Vagina (tissue), 2 donors: ENCODE measurements around the gene PANK4. TPM values are rescaled to one million over a fixed set of nuclear protein-coding genes. Genes with fewer than 3 reads are reported as not detected.

Source experiments
- DNase-seq, 2 donors: peaks; one replicate each; pipeline ENCODE4 v3.0.0-alpha.2; 2017; ENCODE audit errors: extremely low spot score in 2 of 2
- H3K27ac ChIP-seq: fragments of 200-600 bp; sonication (generic); one replicate; pipeline ENCODE4 v1.5.1; 2019
- H3K27me3 ChIP-seq: fragments of 200-600 bp; sonication (generic); one replicate; pipeline ENCODE4 v1.5.1; 2019
- H3K36me3 ChIP-seq, 2 donors: fragments of 200-600 bp; sonication (generic); one replicate each; pipeline ENCODE4 v1.5.1; 2017 to 2019
- H3K4me1 ChIP-seq: fragments of 200-600 bp; sonication (generic); one replicate; pipeline ENCODE4 v1.5.1; 2019
- H3K4me3 ChIP-seq, 2 donors: fragments of 200-600 bp; sonication (generic); 1 replicate in 1 of 2; 2 replicates in 1 of 2; pipeline ENCODE4 v1.5.1; 2016 to 2019
- H3K9me3 ChIP-seq: fragments of 200-600 bp; sonication (generic); one replicate; pipeline ENCODE4 v1.5.1; 2019
- POLR2A ChIP-seq, 2 donors: fragments of 450-650 bp; IDR thresholded peaks; one replicate each; pipeline ENCODE4 v1.6.1; 2017; ENCODE audit warnings: antibody characterized with exemption in 2 of 2, mild to moderate bottlenecking in 2 of 2, moderate library complexity in 2 of 2
- POLR2AphosphoS5 ChIP-seq, 2 donors: sonication (generic); formaldehyde crosslinking; IDR thresholded peaks; one replicate each; pipeline ENCODE4 v1.9.0; 2017; ENCODE audit warnings: antibody characterized with exemption in 2 of 2, mild to moderate bottlenecking in 2 of 2, low read depth in 1 of 2; ENCODE audit not compliant: insufficient read depth in 1 of 2
- intact Hi-C: fragments of 100-400 bp; cut with DNase I; formaldehyde crosslinking; loops from one replicate; pipeline ENCODE4 v1.15.1; 2023
- total RNA-seq: library from RNA; depleted of rRNA; stranded (reverse); fragments of >200 nt; gene quantifications from one replicate; pipeline ENCODE4 v1.2.3, GENCODE V29; 2016
- TF ChIP-seq, protein P1 (sequence below), 3 experiments: fragments of 450-650 bp in 2 of 3; fragments of 200-600 bp in 1 of 3; sonication (generic) in 1 of 3; IDR thresholded peaks; one replicate each; pipeline ENCODE4 v1.5.1; 2017 to 2019; ENCODE audit warnings: antibody characterized with exemption in 3 of 3, mild to moderate bottlenecking in 2 of 3, moderate library complexity in 2 of 3

PANK4 gene
- total RNA-seq, 1 donor from 2014 or later: 39.5 TPM

DNA sequence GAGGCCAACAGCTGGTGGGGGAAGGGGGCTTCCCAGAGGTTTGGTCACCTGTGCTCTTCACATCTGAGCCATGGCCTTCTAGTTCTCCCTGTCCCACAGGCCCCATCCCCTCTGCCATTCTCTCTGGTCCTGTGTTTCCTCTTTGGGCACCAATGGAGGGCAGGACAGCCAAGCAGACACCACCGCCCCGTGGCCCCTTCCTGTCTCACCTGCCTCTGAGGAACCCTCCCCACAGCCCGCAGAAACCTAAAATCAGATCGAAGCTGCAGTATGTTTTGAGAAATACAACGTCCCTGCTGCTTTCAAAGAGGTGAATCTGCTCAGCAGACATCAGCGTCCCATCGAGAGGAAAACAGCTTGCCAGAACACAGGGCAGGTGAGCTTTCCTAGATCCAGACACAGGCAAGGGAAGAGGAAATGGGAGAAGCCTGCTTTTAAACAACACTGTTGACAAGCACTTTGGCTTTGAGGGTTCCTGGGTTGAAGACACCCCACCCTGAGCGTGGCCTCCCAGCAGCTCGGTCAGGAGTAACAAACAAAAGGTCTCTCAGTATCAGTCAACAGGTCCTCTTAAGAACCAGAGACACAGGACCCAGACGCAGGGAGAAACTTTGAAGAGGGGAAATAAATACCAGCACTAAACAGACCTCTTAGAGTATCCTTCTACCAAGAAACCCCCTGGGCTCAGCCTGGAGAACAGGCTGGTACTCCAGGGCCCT is 2.3 kb downstream of the PANK4 start:
- DNase-seq: no peak
- TF ChIP-seq, protein P1, sequence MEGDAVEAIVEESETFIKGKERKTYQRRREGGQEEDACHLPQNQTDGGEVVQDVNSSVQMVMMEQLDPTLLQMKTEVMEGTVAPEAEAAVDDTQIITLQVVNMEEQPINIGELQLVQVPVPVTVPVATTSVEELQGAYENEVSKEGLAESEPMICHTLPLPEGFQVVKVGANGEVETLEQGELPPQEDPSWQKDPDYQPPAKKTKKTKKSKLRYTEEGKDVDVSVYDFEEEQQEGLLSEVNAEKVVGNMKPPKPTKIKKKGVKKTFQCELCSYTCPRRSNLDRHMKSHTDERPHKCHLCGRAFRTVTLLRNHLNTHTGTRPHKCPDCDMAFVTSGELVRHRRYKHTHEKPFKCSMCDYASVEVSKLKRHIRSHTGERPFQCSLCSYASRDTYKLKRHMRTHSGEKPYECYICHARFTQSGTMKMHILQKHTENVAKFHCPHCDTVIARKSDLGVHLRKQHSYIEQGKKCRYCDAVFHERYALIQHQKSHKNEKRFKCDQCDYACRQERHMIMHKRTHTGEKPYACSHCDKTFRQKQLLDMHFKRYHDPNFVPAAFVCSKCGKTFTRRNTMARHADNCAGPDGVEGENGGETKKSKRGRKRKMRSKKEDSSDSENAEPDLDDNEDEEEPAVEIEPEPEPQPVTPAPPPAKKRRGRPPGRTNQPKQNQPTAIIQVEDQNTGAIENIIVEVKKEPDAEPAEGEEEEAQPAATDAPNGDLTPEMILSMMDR (IDR thresholded peaks at IDR 0.05): no peak
- TF ChIP-seq POLR2AphosphoS5 (IDR thresholded peaks at IDR 0.05; ENCODE audit: insufficient read depth in 1 of 2, low read depth in 1 of 2) (no peak), POLR2A (IDR thresholded peaks at IDR 0.05) (no peak)
- Histone ChIP-seq H3K36me3 (peaks cover 0 to 28% of the 10 kb centered on the region in 2 donors), H3K4me1 (peaks cover 54% of the 10 kb centered on the region), H3K9me3 (no peaks in the 10 kb centered on the region), H3K27me3 (no peaks in the 10 kb centered on the region), H3K27ac (no peak overlapping the region), H3K4me3 (no peak overlapping the region)
- intact Hi-C loops: no loop called here

DNA sequence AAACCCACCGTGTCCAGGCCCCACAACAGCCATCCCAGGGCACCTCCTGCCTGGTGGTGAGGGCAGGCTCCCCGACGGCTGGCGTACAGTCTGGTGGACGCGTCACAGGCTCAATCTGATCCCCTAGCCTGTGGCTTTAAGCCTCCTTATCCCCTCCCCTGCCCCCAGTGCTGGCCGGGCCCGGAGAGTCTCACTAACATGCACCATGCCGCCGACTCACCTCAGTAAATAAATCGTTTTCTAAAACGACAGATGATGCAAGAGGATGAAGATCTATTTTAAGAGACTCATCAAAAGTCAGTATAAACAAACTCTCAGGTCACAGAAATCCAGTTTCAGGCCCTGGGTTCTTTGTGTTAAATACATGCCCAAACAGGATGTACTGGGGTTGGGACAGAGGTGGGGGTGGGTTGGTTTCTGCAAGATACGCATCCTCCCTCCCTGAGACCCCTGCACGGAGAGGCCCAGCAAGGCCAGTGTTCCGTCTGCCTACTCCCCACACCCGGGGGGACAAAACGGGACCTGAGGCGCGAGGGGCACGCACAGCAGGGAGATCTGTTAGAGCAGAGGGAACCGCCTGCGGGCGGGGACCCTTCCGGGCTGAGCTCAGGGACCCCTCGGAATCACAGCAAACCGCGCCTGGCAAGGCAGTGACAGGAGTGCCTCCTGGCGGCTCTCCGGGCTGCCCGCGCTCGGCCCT is 3.1 kb downstream of the PANK4 start:
- Histone ChIP-seq H3K4me1 (peaks cover 47% of the 10 kb centered on the region), H3K9me3 (no peaks in the 10 kb centered on the region), H3K27ac (no peak overlapping the region), H3K4me3 (no peak overlapping the region), H3K27me3 (no peaks in the 10 kb centered on the region), H3K36me3 (peaks cover 0 to 35% of the 10 kb centered on the region in 2 donors)
- intact Hi-C loops: no loop called here
- TF ChIP-seq POLR2A (IDR thresholded peaks at IDR 0.05): no peak
- TF ChIP-seq, protein P1 (IDR thresholded peaks at IDR 0.05): no peak
- no peak for TF ChIP-seq POLR2AphosphoS5 (IDR thresholded peaks at IDR 0.05; ENCODE audit: insufficient read depth in 1 of 2, low read depth in 1 of 2)
- no peak for DNase-seq

DNA sequence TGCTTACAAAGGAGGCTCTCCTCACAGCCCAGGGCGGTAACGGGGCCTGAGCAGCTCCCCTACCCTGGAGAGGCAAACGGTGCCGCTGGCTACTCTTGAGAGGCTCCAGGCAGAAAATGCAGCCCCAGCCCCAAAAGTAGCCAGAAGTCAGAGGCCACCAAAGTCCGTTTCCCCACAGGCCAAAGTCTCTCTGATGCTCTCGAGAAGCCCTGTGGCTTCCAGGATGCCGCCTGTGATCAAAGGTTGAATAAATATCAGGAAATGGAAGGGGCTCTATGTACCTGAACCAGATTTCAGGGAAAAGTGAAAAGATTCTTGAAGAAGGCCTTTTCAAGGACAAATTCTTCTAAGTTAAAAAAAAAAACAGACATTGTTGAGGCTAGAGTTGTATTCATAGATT is 4.2 kb downstream of the PANK4 start:
- TF ChIP-seq POLR2A (IDR thresholded peaks at IDR 0.05): no peak
- no peak for TF ChIP-seq POLR2AphosphoS5 (IDR thresholded peaks at IDR 0.05; ENCODE audit: insufficient read depth in 1 of 2, low read depth in 1 of 2)
- TF ChIP-seq, protein P1 (IDR thresholded peaks at IDR 0.05): no peak
- Histone ChIP-seq H3K4me1 (peaks cover 36% of the 10 kb centered on the region), H3K36me3 (peaks cover 0 to 46% of the 10 kb centered on the region in 2 donors), H3K9me3 (no peaks in the 10 kb centered on the region), H3K27me3 (no peaks in the 10 kb centered on the region), H3K4me3 (no peak overlapping the region), H3K27ac (no peak overlapping the region)
- intact Hi-C loops: no loop called here
- no peak for DNase-seq

DNA sequence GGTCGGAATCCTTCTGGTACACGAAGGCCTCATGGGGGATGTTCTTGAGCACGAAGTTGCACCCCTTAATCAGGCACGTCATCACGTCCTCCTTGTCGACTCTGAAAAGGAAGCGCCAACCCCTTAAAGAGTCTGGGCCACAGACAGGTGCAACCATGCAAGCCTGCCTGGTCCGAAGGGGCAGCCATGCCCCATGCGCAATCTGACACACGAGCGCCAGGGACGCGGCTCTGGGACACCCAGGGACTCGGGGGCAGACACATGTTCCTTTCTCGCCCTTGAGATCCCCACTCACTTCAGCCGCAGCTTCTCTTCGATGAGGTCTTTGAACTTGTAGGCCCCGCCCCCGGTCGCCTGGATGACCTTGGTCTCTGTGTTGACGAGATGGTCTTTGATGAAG is 5.6 kb downstream of the PANK4 start:
- Histone ChIP-seq H3K27ac (no peak overlapping the region), H3K4me3 (no peak overlapping the region), H3K9me3 (no peaks in the 10 kb centered on the region), H3K36me3 (peaks cover 0 to 61% of the 10 kb centered on the region in 2 donors), H3K4me1 (peaks cover 28% of the 10 kb centered on the region), H3K27me3 (no peaks in the 10 kb centered on the region)
- no peak for TF ChIP-seq POLR2AphosphoS5 (IDR thresholded peaks at IDR 0.05; ENCODE audit: insufficient read depth in 1 of 2, low read depth in 1 of 2)
- DNase-seq: no peak
- intact Hi-C loops: no loop called here

DNA sequence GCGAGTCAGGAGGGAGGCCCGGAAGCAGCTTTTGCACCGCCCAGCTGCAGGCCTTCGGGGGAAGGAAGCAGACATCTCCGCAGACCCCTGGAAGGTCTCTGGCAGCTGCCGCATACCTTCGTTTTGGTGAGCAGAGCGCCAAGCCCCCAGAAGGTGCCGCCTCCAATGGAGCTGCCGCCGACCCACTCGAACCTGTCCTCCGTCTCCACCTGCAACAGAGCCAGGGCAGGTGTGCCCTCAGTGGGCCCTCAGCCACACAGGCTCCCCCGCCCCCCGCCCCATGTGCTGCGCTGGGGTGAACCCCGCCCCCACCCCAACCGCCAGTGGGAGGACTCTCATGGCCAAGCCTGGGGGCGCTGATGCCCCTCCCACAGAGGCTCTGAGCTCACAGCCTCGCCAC is 6.2 kb downstream of the PANK4 start:
- Histone ChIP-seq H3K4me3 (no peak overlapping the region), H3K36me3 (peaks cover 0 to 65% of the 10 kb centered on the region in 2 donors), H3K27ac (no peak overlapping the region), H3K4me1 (peaks cover 22% of the 10 kb centered on the region), H3K27me3 (no peaks in the 10 kb centered on the region), H3K9me3 (no peaks in the 10 kb centered on the region)
- no peak for DNase-seq
- intact Hi-C loops: no loop called here
- TF ChIP-seq, protein P1 (IDR thresholded peaks at IDR 0.05): no peak
- TF ChIP-seq POLR2AphosphoS5 (IDR thresholded peaks at IDR 0.05; ENCODE audit: insufficient read depth in 1 of 2, low read depth in 1 of 2): no peak
- TF ChIP-seq POLR2A (IDR thresholded peaks at IDR 0.05): no peak
